Stomach (tissue), 4 donors: ENCODE data around the gene BHLHA9.

ENCODE experiments used
- EP300 ChIP-seq: sonication (generic); formaldehyde crosslinking; IDR thresholded peaks from one replicate; pipeline ENCODE4 v1.6.1; 2017; ENCODE audit warnings: antibody characterized with exemption
- POLR2AphosphoS5 ChIP-seq, 3 donors: sonication (generic); formaldehyde crosslinking; IDR thresholded peaks; one replicate each; pipeline ENCODE4 v1.6.1; 2016; ENCODE audit warnings: antibody characterized with exemption in 3 of 3
- TF ChIP-seq, protein P1 (sequence below), 7 experiments: fragments of 450-650 bp in 4 of 7; fragments of 200-600 bp in 3 of 7; sonication (generic) in 3 of 7; IDR thresholded peaks; one replicate each; pipeline ENCODE4 v1.5.1; 2016 to 2019; ENCODE audit warnings: antibody characterized with exemption in 7 of 7, control low read depth in 2 of 7, mild to moderate bottlenecking in 1 of 7

DNA sequence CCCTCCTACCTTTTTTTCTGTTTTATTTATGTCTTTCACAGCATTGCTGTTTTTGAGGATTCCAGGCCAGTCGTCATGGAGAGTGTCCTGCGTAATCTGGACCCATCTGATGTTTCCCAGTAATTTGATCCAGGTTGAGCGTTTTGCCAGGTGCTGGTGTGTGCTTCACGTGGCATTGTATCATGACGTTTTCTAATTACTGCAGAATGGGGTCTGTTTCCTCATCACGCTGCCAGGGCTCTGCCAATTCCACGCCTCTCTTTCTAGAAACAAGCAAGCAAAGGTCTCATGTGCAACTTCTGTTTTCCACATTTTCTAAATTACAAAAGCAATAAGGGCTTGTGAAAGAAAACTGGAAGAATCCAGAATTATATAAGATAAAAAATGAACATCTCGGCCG, 28.3 kb upstream of the BHLHA9 start:
- TF ChIP-seq, protein P1, sequence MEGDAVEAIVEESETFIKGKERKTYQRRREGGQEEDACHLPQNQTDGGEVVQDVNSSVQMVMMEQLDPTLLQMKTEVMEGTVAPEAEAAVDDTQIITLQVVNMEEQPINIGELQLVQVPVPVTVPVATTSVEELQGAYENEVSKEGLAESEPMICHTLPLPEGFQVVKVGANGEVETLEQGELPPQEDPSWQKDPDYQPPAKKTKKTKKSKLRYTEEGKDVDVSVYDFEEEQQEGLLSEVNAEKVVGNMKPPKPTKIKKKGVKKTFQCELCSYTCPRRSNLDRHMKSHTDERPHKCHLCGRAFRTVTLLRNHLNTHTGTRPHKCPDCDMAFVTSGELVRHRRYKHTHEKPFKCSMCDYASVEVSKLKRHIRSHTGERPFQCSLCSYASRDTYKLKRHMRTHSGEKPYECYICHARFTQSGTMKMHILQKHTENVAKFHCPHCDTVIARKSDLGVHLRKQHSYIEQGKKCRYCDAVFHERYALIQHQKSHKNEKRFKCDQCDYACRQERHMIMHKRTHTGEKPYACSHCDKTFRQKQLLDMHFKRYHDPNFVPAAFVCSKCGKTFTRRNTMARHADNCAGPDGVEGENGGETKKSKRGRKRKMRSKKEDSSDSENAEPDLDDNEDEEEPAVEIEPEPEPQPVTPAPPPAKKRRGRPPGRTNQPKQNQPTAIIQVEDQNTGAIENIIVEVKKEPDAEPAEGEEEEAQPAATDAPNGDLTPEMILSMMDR (IDR thresholded peaks at IDR 0.05) = no peak
- no peak for TF ChIP-seq POLR2AphosphoS5 (IDR thresholded peaks at IDR 0.05)
- no peak for TF ChIP-seq EP300
